ENCODE data around the gene USP15. TPM values are rescaled to one million over a fixed set of nuclear protein-coding genes. Genes with fewer than 3 reads are reported as not detected.

Gene USP15
- 10 to 100 TPM; 30.3 to 47.3 (median 38.8) TPM for polyA plus RNA-seq (ENCODE audit: insufficient read length in 10 of 10)
- long read RNA-seq, donor 1, partial matches to known transcripts: 0 of 2 reads
- long read RNA-seq, donor 1, other reads (novel, unspliced or antisense): 0 of 2 reads
- long read RNA-seq, donor 2, full-length matches to known transcripts: 4 of 4 reads
- long read RNA-seq, donor 2, partial matches to known transcripts: 0 of 4 reads
- long read RNA-seq, donor 2, other reads (novel, unspliced or antisense): 0 of 4 reads
- long read RNA-seq, donor 3: 0 reads
- long read RNA-seq, donor 4, partial matches to known transcripts: 0 of 2 reads
- long read RNA-seq, donor 4, other reads (novel, unspliced or antisense): 0 of 2 reads
- long read RNA-seq, donor 5, full-length matches to known transcripts: 5 of 5 reads
- long read RNA-seq, donor 5, partial matches to known transcripts: 0 of 5 reads
- long read RNA-seq, donor 5, other reads (novel, unspliced or antisense): 0 of 5 reads
- long read RNA-seq, donor 6, full-length matches to known transcripts: 6 of 6 reads
- long read RNA-seq, donor 6, partial matches to known transcripts: 0 of 6 reads
- long read RNA-seq, donor 6, other reads (novel, unspliced or antisense): 0 of 6 reads
- long read RNA-seq, donor 7, full-length matches to known transcripts: 4 of 4 reads
- long read RNA-seq, donor 7, partial matches to known transcripts: 0 of 4 reads
- long read RNA-seq, donor 7, other reads (novel, unspliced or antisense): 0 of 4 reads
- long read RNA-seq, donor 8, partial matches to known transcripts: 0 of 3 reads
- long read RNA-seq, donor 8, other reads (novel, unspliced or antisense): 0 of 3 reads
- long read RNA-seq, donor 9, full-length matches to known transcripts: 1 of 1 reads
- long read RNA-seq, donor 9, partial matches to known transcripts: 0 of 1 reads
- long read RNA-seq, donor 9, other reads (novel, unspliced or antisense): 0 of 1 reads

- DNase-seq: peak; percentile 97 to 98 (median 97)
Observed at GRCh38 chr12:62259993-62260732, at the start of gene USP15. TSS of gene USP15 (plus strand) at chr12:62260404. CDS start at chr12:62260415, 11 bp downstream.

GRCh38 chr12:62210422-62210821 lies 49.8 kb upstream of the USP15 start:
- DNase-seq: peak in 2 of 3 donors; percentile 9 to 47

- no peak for DNase-seq
Observed at GRCh38 chr12:62211510-62211909, 48.7 kb upstream of the USP15 start.

- DNase-seq: no peak
Observed at GRCh38 chr12:62214846-62215245, 45.4 kb upstream of the USP15 start.

GRCh38 chr12:62215506-62215905 lies 44.7 kb upstream of the USP15 start:
- DNase-seq: no peak

- DNase-seq: no peak
Observed at GRCh38 chr12:62217466-62218194, 42.6 kb upstream of the USP15 start.

GRCh38 chr12:62221107-62221506 lies 39.1 kb upstream of the USP15 start:
- no peak for DNase-seq

- DNase-seq: no peak
Observed at GRCh38 chr12:62224601-62225000, 35.6 kb upstream of the USP15 start.

- DNase-seq: no peak
Observed at GRCh38 chr12:62227091-62227490, 33.1 kb upstream of the USP15 start.

- DNase-seq: no peak
Observed at GRCh38 chr12:62230652-62231051, 29.6 kb upstream of the USP15 start.

GRCh38 chr12:62232143-62232729 lies 28.0 kb upstream of the USP15 start:
- DNase-seq: no peak

- DNase-seq: no peak
Observed at GRCh38 chr12:62233805-62234204, 26.4 kb upstream of the USP15 start.

- DNase-seq: no peak
Observed at GRCh38 chr12:62239571-62239970, 20.6 kb upstream of the USP15 start.

GRCh38 chr12:62247281-62248045 lies 12.7 kb upstream of the USP15 start:
- DNase-seq: no peak

GRCh38 chr12:62248873-62249272 lies 11.3 kb upstream of the USP15 start:
- DNase-seq: peak in 1 of 3 donors; percentile 5

GRCh38 chr12:62249419-62249818 lies 10.8 kb upstream of the USP15 start:
- DNase-seq: no peak

GRCh38 chr12:62250671-62251608 lies 9.3 kb upstream of the USP15 start:
- DNase-seq: peak in 1 of 3 donors; percentile 7

- no peak for DNase-seq
Observed at GRCh38 chr12:62251609-62251958, 8.6 kb upstream of the USP15 start.

- DNase-seq: no peak
Observed at GRCh38 chr12:62252576-62252975, 7.6 kb upstream of the USP15 start.

All from muscle of back (tissue), 13 donors.